ENCODE measurements around the gene GPR153.

Gene GPR153

GRCh38 chr1:6245869-6246496, 14.9 kb downstream of the GPR153 start:
- Histone ChIP-seq H3K4me1 (ENCODE audit: control insufficient read depth in 2 of 2, insufficient read depth in 2 of 2, low read length in 2 of 2) (peaks cover 13 to 14% of the 10 kb centered on the region in 2 donors), H3K27ac (ENCODE audit: low read depth in 2 of 2, low read length in 2 of 2) (no peak overlapping the region), H3K9ac (ENCODE audit: low read depth in 1 of 2, low read length in 2 of 2) (no peak overlapping the region), H3K9me3 (ENCODE audit: control insufficient read depth in 2 of 2, low read length in 2 of 2) (no peaks in the 10 kb centered on the region), H3K36me3 (ENCODE audit: control insufficient read depth in 2 of 2, insufficient read depth in 2 of 2, low read length in 2 of 2) (no peaks in the 10 kb centered on the region), H3K27me3 (ENCODE audit: control insufficient read depth in 2 of 2, insufficient read depth in 2 of 2, low read length in 2 of 2) (peaks cover 36 to 48% of the 10 kb centered on the region in 2 donors), H3K4me3 (ENCODE audit: low read length in 2 of 2) (no peak overlapping the region)

GRCh38 chr1:6245086-6245868, 15.6 kb downstream of the GPR153 start:
- peaks cover 13 to 14% of the 10 kb centered on the region in 2 donors for H3K4me1 ChIP-seq (ENCODE audit: control insufficient read depth in 2 of 2, insufficient read depth in 2 of 2, low read length in 2 of 2)
- H3K27me3 ChIP-seq (ENCODE audit: control insufficient read depth in 2 of 2, insufficient read depth in 2 of 2, low read length in 2 of 2), result peaks cover 37 to 49% of the 10 kb centered on the region in 2 donors
- no peaks in the 10 kb centered on the region for H3K36me3 ChIP-seq (ENCODE audit: control insufficient read depth in 2 of 2, insufficient read depth in 2 of 2, low read length in 2 of 2)
- no peak overlapping the region for H3K4me3 ChIP-seq (ENCODE audit: low read length in 2 of 2)
- no peaks in the 10 kb centered on the region for H3K9me3 ChIP-seq (ENCODE audit: control insufficient read depth in 2 of 2, low read length in 2 of 2)
- no peak overlapping the region for H3K9ac ChIP-seq (ENCODE audit: low read depth in 1 of 2, low read length in 2 of 2)
- no peak overlapping the region for H3K27ac ChIP-seq (ENCODE audit: low read depth in 2 of 2, low read length in 2 of 2)

- Histone ChIP-seq H3K9me3 (ENCODE audit: control insufficient read depth in 2 of 2, low read length in 2 of 2) (no peaks in the 10 kb centered on the region), H3K4me3 (ENCODE audit: low read length in 2 of 2) (no peak overlapping the region), H3K36me3 (ENCODE audit: control insufficient read depth in 2 of 2, insufficient read depth in 2 of 2, low read length in 2 of 2) (no peaks in the 10 kb centered on the region), H3K9ac (ENCODE audit: low read depth in 1 of 2, low read length in 2 of 2) (no peak overlapping the region), H3K4me1 (ENCODE audit: control insufficient read depth in 2 of 2, insufficient read depth in 2 of 2, low read length in 2 of 2) (peaks cover 8 to 11% of the 10 kb centered on the region in 2 donors), H3K27ac (ENCODE audit: low read depth in 2 of 2, low read length in 2 of 2) (no peak overlapping the region), H3K27me3 (ENCODE audit: control insufficient read depth in 2 of 2, insufficient read depth in 2 of 2, low read length in 2 of 2) (peaks cover 34 to 50% of the 10 kb centered on the region in 2 donors)
Observed at GRCh38 chr1:6244401-6245049, 16.4 kb downstream of the GPR153 start.

- H3K9me3 ChIP-seq (ENCODE audit: control insufficient read depth in 2 of 2, low read length in 2 of 2), result no peaks in the 10 kb centered on the region
- no peak within 1 kb of the TSS for H3K9ac ChIP-seq (ENCODE audit: low read depth in 1 of 2, low read length in 2 of 2)
- no peak within 1 kb of the TSS for H3K27ac ChIP-seq (ENCODE audit: low read depth in 2 of 2, low read length in 2 of 2)
- peaks cover 8 to 11% of the 10 kb centered on the region in 2 donors for H3K4me1 ChIP-seq (ENCODE audit: control insufficient read depth in 2 of 2, insufficient read depth in 2 of 2, low read length in 2 of 2)
- no peak within 1 kb of the TSS for H3K4me3 ChIP-seq (ENCODE audit: low read length in 2 of 2)
- peaks cover 38 to 49% of the 10 kb centered on the region in 2 donors for H3K27me3 ChIP-seq (ENCODE audit: control insufficient read depth in 2 of 2, insufficient read depth in 2 of 2, low read length in 2 of 2)
- H3K36me3 ChIP-seq (ENCODE audit: control insufficient read depth in 2 of 2, insufficient read depth in 2 of 2, low read length in 2 of 2), result no peaks in the 10 kb centered on the region
Observed at GRCh38 chr1:6243993-6244392, 16.9 kb downstream of the GPR153 start, which contains the start of gene HES3. Gene HES3, plus strand, starts transcription at chr1:6244179. Its CDS starts 187 bp downstream, at chr1:6244366.

GRCh38 chr1:6243053-6243834, 17.7 kb downstream of the GPR153 start:
- H3K4me1 ChIP-seq (ENCODE audit: control insufficient read depth in 2 of 2, insufficient read depth in 2 of 2, low read length in 2 of 2), result peaks cover 8% of the 10 kb centered on the region in 2 donors
- H3K27ac ChIP-seq (ENCODE audit: low read depth in 2 of 2, low read length in 2 of 2), result no peak overlapping the region
- no peak overlapping the region for H3K4me3 ChIP-seq (ENCODE audit: low read length in 2 of 2)
- H3K36me3 ChIP-seq (ENCODE audit: control insufficient read depth in 2 of 2, insufficient read depth in 2 of 2, low read length in 2 of 2), result no peaks in the 10 kb centered on the region
- no peaks in the 10 kb centered on the region for H3K9me3 ChIP-seq (ENCODE audit: control insufficient read depth in 2 of 2, low read length in 2 of 2)
- H3K27me3 ChIP-seq (ENCODE audit: control insufficient read depth in 2 of 2, insufficient read depth in 2 of 2, low read length in 2 of 2), result peaks cover 34 to 45% of the 10 kb centered on the region in 2 donors
- H3K9ac ChIP-seq (ENCODE audit: low read depth in 1 of 2, low read length in 2 of 2), result no peak overlapping the region

- Histone ChIP-seq H3K4me3 (ENCODE audit: low read length in 2 of 2) (no peak overlapping the region), H3K9me3 (ENCODE audit: control insufficient read depth in 2 of 2, low read length in 2 of 2) (no peaks in the 10 kb centered on the region), H3K36me3 (ENCODE audit: control insufficient read depth in 2 of 2, insufficient read depth in 2 of 2, low read length in 2 of 2) (no peaks in the 10 kb centered on the region), H3K27ac (ENCODE audit: low read depth in 2 of 2, low read length in 2 of 2) (no peak overlapping the region), H3K27me3 (ENCODE audit: control insufficient read depth in 2 of 2, insufficient read depth in 2 of 2, low read length in 2 of 2) (peaks cover 34 to 39% of the 10 kb centered on the region in 2 donors), H3K4me1 (ENCODE audit: control insufficient read depth in 2 of 2, insufficient read depth in 2 of 2, low read length in 2 of 2) (peaks cover 8% of the 10 kb centered on the region in 2 donors), H3K9ac (ENCODE audit: low read depth in 1 of 2, low read length in 2 of 2) (no peak overlapping the region)
Observed at GRCh38 chr1:6241887-6242740, 18.8 kb downstream of the GPR153 start.

GRCh38 chr1:6241107-6241886, 19.6 kb downstream of the GPR153 start:
- no peak overlapping the region for H3K4me3 ChIP-seq (ENCODE audit: low read length in 2 of 2)

GRCh38 chr1:6239950-6240768, 20.7 kb downstream of the GPR153 start:
- Histone ChIP-seq H3K36me3 (ENCODE audit: control insufficient read depth in 2 of 2, insufficient read depth in 2 of 2, low read length in 2 of 2) (no peaks in the 10 kb centered on the region), H3K9me3 (ENCODE audit: control insufficient read depth in 2 of 2, low read length in 2 of 2) (no peaks in the 10 kb centered on the region), H3K4me1 (ENCODE audit: control insufficient read depth in 2 of 2, insufficient read depth in 2 of 2, low read length in 2 of 2) (peaks cover under 1 to 1% of the 10 kb centered on the region in 2 donors), H3K27me3 (ENCODE audit: control insufficient read depth in 2 of 2, insufficient read depth in 2 of 2, low read length in 2 of 2) (peaks cover 30 to 31% of the 10 kb centered on the region in 2 donors), H3K27ac (ENCODE audit: low read depth in 2 of 2, low read length in 2 of 2) (no peak overlapping the region), H3K9ac (ENCODE audit: low read depth in 1 of 2, low read length in 2 of 2) (no peak overlapping the region), H3K4me3 (ENCODE audit: low read length in 2 of 2) (no peak overlapping the region)

More at GRCh38 chr1:6241107-6241886, 19.6 kb downstream of the GPR153 start:
- Histone ChIP-seq H3K9ac (ENCODE audit: low read depth in 1 of 2, low read length in 2 of 2) (no peak overlapping the region), H3K27ac (ENCODE audit: low read depth in 2 of 2, low read length in 2 of 2) (no peak overlapping the region), H3K36me3 (ENCODE audit: control insufficient read depth in 2 of 2, insufficient read depth in 2 of 2, low read length in 2 of 2) (no peaks in the 10 kb centered on the region), H3K9me3 (ENCODE audit: control insufficient read depth in 2 of 2, low read length in 2 of 2) (no peaks in the 10 kb centered on the region), H3K27me3 (ENCODE audit: control insufficient read depth in 2 of 2, insufficient read depth in 2 of 2, low read length in 2 of 2) (peaks cover 34% of the 10 kb centered on the region in 2 donors), H3K4me1 (ENCODE audit: control insufficient read depth in 2 of 2, insufficient read depth in 2 of 2, low read length in 2 of 2) (peaks cover 5% of the 10 kb centered on the region in 2 donors)
